Measurements from ENCODE around the gene SLC2A11. TPM values are rescaled to one million over a fixed set of nuclear protein-coding genes. Genes with fewer than 3 reads are reported as not detected.
"Not testable (repeated sequence)": the region's sequence is repeated elsewhere in the genome, so short reads cannot be mapped to it uniquely, and the experiment has no call there.

SLC2A11 gene
- total RNA-seq, 2 donors from 2014 or later: 15.1 to 27.0 TPM

- intact Hi-C loops (cut with DNase I): no loop called here
- TF ChIP-seq POLR2AphosphoS5 (IDR thresholded peaks at IDR 0.05): no peak
- TF ChIP-seq POLR2A (IDR thresholded peaks at IDR 0.05): no peak
- TF ChIP-seq CTCF (IDR thresholded peaks at IDR 0.05): no peak
- DNase-seq (ENCODE audit: low spot score): no peak
- no peak overlapping the region for H3K27ac ChIP-seq
- no peaks in the 10 kb centered on the region for H3K9me3 ChIP-seq
- WGBS: 74% methylated on average over 6 of the region's 6 CpGs
- H3K4me3 ChIP-seq: no peak overlapping the region
- H3K36me3 ChIP-seq: peaks cover 0 to 10% of the 10 kb centered on the region in 2 donors
- H3K4me1 ChIP-seq (replicated peaks): peaks cover 11% of the 10 kb centered on the region
- no peaks in the 10 kb centered on the region for H3K27me3 ChIP-seq (replicated peaks; ENCODE audit: insufficient read depth)
These were observed 41.5 kb downstream of the SLC2A11 start for GRCh38 chr22:23899042-23899745.

GRCh38 chr22:23900227-23900626 lies 42.6 kb downstream of the SLC2A11 start:
- H3K36me3 ChIP-seq; intact Hi-C loops (cut with DNase I); H3K27ac ChIP-seq; H3K4me3 ChIP-seq; H3K27me3 ChIP-seq (replicated peaks; ENCODE audit: insufficient read depth); DNase-seq (ENCODE audit: low spot score); H3K9me3 ChIP-seq: not testable (repeated sequence)
- WGBS: 89% methylated on average over 4 of the region's 4 CpGs
- H3K4me1 ChIP-seq (replicated peaks): peaks cover 11% of the 10 kb centered on the region

- peaks cover 0 to 2% of the 10 kb centered on the region in 2 donors for H3K36me3 ChIP-seq
- H3K9me3 ChIP-seq: no peaks in the 10 kb centered on the region
- no peak overlapping the region for H3K27ac ChIP-seq
- no peaks in the 10 kb centered on the region for H3K27me3 ChIP-seq (replicated peaks; ENCODE audit: insufficient read depth)
- no peaks in the 10 kb centered on the region for H3K4me1 ChIP-seq (replicated peaks)
- H3K4me3 ChIP-seq: no peak overlapping the region
- WGBS: 89% methylated on average over 4 of the region's 4 CpGs
- no peak for DNase-seq (ENCODE audit: low spot score)
- intact Hi-C loops (cut with DNase I): no loop called here
- TF ChIP-seq POLR2A (IDR thresholded peaks at IDR 0.05) (no peak), CTCF (IDR thresholded peaks at IDR 0.05) (no peak), POLR2AphosphoS5 (IDR thresholded peaks at IDR 0.05) (no peak)
These were observed 43.9 kb downstream of the SLC2A11 start for GRCh38 chr22:23901600-23901999.

GRCh38 chr22:23903328-23903971 lies 45.8 kb downstream of the SLC2A11 start:
- no peak for TF ChIP-seq POLR2A (IDR thresholded peaks at IDR 0.05)
- TF ChIP-seq CTCF (IDR thresholded peaks at IDR 0.05): no peak
- TF ChIP-seq POLR2AphosphoS5 (IDR thresholded peaks at IDR 0.05): no peak
- Histone ChIP-seq H3K36me3 (no peaks in the 10 kb centered on the region), H3K4me1 (replicated peaks) (no peaks in the 10 kb centered on the region), H3K27ac (no peak overlapping the region), H3K27me3 (replicated peaks; ENCODE audit: insufficient read depth) (no peaks in the 10 kb centered on the region), H3K4me3 (no peak overlapping the region), H3K9me3 (no peaks in the 10 kb centered on the region)
- 59% methylated on average over 8 of the region's 8 CpGs for WGBS
- intact Hi-C loops (cut with DNase I): no loop called here
- DNase-seq (ENCODE audit: low spot score): peak; percentile 25

- DNase-seq (ENCODE audit: low spot score): no peak
- Histone ChIP-seq H3K36me3 (no peaks in the 10 kb centered on the region), H3K4me1 (replicated peaks) (no peaks in the 10 kb centered on the region), H3K9me3 (no peaks in the 10 kb centered on the region), H3K27me3 (replicated peaks; ENCODE audit: insufficient read depth) (no peaks in the 10 kb centered on the region), H3K4me3 (no peak overlapping the region), H3K27ac (no peak overlapping the region)
- TF ChIP-seq POLR2AphosphoS5 (IDR thresholded peaks at IDR 0.05): no peak
- TF ChIP-seq CTCF (IDR thresholded peaks at IDR 0.05): no peak
- no peak for TF ChIP-seq POLR2A (IDR thresholded peaks at IDR 0.05)
- intact Hi-C loops (cut with DNase I): no loop called here
- WGBS: 65% methylated on average over 5 of the region's 5 CpGs
These were observed 47.0 kb downstream of the SLC2A11 start for GRCh38 chr22:23904573-23905254.

Data from prostate gland (tissue), 2 donors.